Kidney glomerular epithelial cell (primary cell): ENCODE measurements around the gene BTBD10.
"Not testable (repeated sequence)": the region's sequence is repeated elsewhere in the genome, so short reads cannot be mapped to it uniquely, and the experiment has no call there.

ENCODE experiments used
- DNase-seq: peaks from one replicate; lab custom pipeline; 2025; lab: John Stamatoyannopoulos, UW

BTBD10 gene

GRCh38 chr11:13440100-13440855 is 22.7 kb downstream of the BTBD10 start:
- DNase-seq = peak; percentile 81

DNA sequence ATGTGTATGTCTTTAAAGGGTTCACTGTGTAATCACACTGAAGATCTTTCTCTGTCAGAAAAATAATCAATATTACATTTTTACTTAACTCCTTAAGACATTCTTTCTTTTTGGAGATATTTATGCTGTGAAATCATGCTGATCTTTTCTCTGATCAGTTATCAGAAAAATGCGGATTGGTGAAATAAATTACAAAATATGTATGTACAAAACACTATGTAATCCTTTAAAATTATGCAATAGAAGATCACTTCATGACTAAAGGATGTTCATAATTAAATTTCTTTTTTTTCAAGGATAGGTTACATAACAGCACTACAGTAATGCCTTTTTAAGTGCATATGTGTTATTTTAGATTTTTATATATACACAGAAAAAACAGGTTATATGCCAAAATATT is 24.7 kb downstream of the BTBD10 start:
- no peak for DNase-seq

GRCh38 chr11:13436836-13437235 is 26.2 kb downstream of the BTBD10 start:
- DNase-seq = not testable (repeated sequence)

- peak; percentile 91 for DNase-seq
Measured at GRCh38 chr11:13434247-13435205, 28.5 kb downstream of the BTBD10 start.

DNA sequence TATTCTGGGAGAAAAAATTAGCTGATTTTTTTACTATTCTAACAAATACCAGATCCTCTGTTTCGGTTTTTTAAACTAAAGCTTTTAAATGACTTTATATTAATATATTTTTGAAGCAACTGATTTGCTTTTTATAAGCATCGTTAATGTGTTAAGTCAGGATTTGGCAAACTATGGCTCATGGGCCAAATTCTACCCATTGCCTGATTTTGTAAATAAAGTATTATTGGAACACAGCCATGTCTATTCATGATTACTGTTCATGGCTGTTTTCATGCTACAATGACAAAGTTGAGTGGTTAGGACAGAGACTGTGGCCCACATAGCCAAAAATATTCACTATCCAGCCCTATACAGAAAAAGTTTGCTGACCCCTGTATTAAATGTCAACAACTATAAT is 29.6 kb downstream of the BTBD10 start:
- no peak for DNase-seq

DNA sequence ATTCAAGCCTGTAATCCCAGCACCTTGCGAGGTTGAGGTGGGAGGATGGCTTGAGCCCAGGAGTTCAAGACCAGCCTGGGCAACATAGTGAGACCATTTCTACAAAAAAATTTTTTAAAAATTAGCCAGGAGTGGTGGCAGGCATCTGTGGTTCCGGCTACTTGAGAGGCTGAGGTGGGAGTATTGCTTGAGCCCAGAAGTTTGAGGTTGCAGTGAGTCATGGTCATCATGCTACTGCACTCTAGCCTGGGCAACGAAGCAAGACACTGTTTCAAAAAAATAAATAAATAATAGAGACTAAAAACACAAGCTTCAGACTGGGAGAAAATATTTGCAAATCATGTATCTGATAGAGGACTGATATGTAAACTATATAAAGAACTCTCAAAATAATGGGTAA is 33.2 kb downstream of the BTBD10 start:
- peak; percentile 92 for DNase-seq

GRCh38 chr11:13429288-13429687 is 33.7 kb downstream of the BTBD10 start:
- DNase-seq = no peak

GRCh38 chr11:13427440-13427839 is 35.6 kb downstream of the BTBD10 start:
- DNase-seq = no peak

GRCh38 chr11:13423372-13423771 is 39.6 kb downstream of the BTBD10 start:
- peak; percentile 47 for DNase-seq

DNA sequence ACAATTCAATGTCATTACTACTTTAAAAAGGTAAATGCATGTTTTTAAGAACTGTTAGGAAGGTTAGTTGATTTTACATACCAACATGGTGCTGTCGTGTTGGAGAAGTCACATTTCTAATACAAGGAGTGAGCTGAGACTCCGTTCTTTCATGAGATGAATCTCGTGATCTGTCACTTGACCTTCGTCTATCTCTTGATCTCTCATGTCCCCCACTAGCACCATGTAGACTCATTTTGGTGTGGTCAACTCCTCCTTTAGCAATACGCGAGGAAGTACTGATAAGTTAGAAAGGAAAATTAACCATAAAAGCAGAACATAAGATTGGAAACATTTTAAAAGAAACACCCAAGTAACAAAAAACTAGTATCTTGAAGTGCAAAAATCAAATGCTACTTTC is 41.5 kb downstream of the BTBD10 start:
- DNase-seq = no peak

DNA sequence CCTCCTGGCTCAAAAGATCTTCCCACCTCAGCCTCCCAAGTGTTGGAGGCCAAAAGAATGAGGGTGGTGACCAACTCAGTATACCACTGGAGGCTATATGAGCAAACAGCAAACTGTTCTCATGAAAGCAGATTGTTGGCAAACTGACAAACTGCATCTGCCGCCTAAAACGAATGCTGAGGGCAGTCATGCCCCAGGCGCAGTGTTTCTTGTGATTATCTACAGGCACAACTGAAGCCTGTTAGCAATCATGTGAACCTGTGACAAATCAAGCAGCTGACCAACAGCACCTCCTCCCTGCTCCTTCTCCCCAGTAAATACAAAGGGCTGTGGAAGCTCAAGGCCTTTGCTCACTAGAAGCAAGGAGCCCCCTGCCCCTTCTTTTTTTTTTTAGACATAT is 47.8 kb downstream of the BTBD10 start:
- DNase-seq = no peak

DNA sequence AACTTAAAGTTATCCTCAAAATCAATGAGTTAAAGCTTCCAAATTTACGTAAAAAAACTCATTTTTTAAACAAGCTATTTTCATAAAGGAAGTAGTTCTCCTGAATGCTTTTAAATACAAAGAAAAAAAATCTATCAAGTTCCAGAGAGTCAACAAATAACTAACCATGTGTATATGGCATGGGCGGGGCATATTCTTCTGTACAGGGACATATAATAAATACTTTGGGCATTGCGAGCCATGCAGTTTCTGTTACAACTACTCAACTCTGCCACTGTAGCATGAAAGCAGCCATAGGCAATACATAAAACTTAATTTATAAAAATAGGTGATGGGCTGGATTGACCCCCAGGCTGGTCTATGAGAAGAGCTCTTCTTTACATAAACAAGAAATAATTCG is 57.8 kb downstream of the BTBD10 start:
- DNase-seq = no peak

- DNase-seq = not testable (repeated sequence)
Measured at GRCh38 chr11:13398335-13398734, 64.7 kb downstream of the BTBD10 start.

DNA sequence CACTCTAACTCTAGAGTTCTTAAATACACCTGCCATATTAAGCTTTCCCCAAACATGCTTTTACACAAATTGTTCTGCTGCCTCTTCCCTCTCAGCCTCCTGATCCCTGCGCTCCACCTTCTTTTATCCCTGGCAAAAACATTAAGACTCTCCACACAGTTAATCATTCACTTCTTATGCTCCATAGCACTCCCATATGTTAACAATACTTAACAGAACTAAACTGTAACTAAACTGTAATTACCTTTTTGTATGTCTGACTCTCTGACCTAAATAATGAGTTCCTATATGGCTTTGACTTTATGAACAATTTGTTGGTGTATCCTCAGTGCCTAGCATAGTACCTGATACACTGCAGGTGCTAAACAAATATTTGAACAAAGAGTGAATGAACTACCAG is 71.8 kb downstream of the BTBD10 start:
- no peak for DNase-seq

DNA sequence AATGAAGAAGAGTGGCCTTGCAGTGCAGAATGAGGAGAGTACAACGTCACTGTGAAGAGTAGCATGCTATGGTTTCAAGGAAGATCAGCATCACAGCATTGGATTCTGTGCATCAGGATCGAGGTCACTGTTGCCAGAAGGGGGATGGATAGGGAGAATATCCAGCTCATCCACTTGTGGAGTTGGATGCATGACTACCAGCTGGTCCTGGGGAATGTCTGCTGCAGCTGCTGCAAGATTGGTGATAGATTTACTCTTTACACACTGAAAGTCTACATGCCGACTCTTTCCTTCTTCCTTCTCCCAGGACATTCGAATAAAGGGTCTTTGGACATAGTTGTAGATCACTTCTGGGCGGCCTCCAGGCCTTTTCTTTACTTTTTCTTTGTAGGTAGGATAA is 74.3 kb downstream of the BTBD10 start:
- no peak for DNase-seq

- no peak for DNase-seq
Measured at GRCh38 chr11:13386567-13386966, 76.5 kb downstream of the BTBD10 start.

- DNase-seq = peak; percentile 49
Measured at GRCh38 chr11:13384908-13385640, 77.9 kb downstream of the BTBD10 start.

- DNase-seq = no peak
Measured at GRCh38 chr11:13382751-13383150, 80.3 kb downstream of the BTBD10 start.

GRCh38 chr11:13380731-13381130 is 82.3 kb downstream of the BTBD10 start:
- DNase-seq = no peak

- DNase-seq = no peak
Measured at GRCh38 chr11:13378316-13378715, 84.7 kb downstream of the BTBD10 start.

DNA sequence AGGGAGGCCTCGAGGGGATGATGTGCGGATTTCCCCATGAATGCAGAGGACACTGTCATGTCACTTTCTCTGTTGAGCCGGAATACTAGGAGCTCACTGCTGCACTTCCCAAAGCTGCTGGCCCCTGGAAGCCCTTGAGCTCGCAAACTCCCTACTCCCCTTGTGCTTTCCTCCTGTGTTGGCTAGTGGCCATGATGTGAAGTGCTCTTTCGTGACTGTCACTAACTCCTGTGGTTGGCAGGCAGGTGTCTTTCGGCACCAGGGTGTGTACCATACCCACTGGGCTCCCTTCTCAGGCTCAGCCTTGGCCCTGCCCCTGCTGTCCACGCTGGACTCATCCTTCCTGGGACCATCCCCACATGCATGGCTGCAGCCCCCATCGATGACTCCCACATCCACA is 86.2 kb downstream of the BTBD10 start:
- DNase-seq = no peak

GRCh38 chr11:13376402-13376801 is 86.6 kb downstream of the BTBD10 start:
- no peak for DNase-seq
